WTC11 (cell line): ENCODE data around the gene FAM43A. TPM values are rescaled to one million over a fixed set of nuclear protein-coding genes. Genes with fewer than 3 reads are reported as not detected.

Experiments used
- ATAC-seq: fragments of 200-7000 bp; cut with Tn5 transposase; 2 replicates; pipeline ENCODE4 v1.10.0; 2021; ENCODE audit warnings: mild to moderate bottlenecking, moderate library complexity
- CTCF ChIA-PET: fragments of 300-600 bp; sonication (Branson Sonifier 250); formaldehyde crosslinking; loops from one replicate; lab custom pipeline; 2021; ENCODE audit warnings: antibody characterized with exemption; lab: Charles Lee
- POLR2A ChIA-PET: fragments of 350-600 bp; sonication (Branson Sonifier 250); formaldehyde crosslinking; loops from one replicate; lab custom pipeline; 2021; ENCODE audit warnings: antibody characterized with exemption; lab: Charles Lee
- DNase-seq: peaks from one replicate; pipeline ENCODE4 v3.0.0; 2021; ENCODE audit warnings: low spot score
- H3K27ac Mint-ChIP-seq: 2 replicates; pipeline ENCODE4 v1.8.0; 2021; ENCODE audit warnings: mixed read lengths
- H3K27me3 Mint-ChIP-seq: 2 replicates; pipeline ENCODE4 v1.8.0; 2021; ENCODE audit warnings: low read depth, mild to moderate bottlenecking, moderate library complexity, mixed read lengths
- H3K36me3 Mint-ChIP-seq: 2 replicates; pipeline ENCODE4 v1.8.0; 2021; ENCODE audit warnings: mixed read lengths
- H3K4me1 Mint-ChIP-seq: 2 replicates; pipeline ENCODE4 v1.8.0; 2022; ENCODE audit warnings: mixed read lengths
- H3K4me3 Mint-ChIP-seq: 2 replicates; pipeline ENCODE4 v1.8.0; 2021; ENCODE audit warnings: mild to moderate bottlenecking, moderate library complexity, mixed read lengths
- H3K9me3 Mint-ChIP-seq: 2 replicates; pipeline ENCODE4 v1.8.0; 2021; ENCODE audit warnings: mixed read lengths
- CREB1 ChIP-seq: sonication (generic); formaldehyde crosslinking; IDR thresholded peaks from 2 replicates; pipeline ENCODE4 v1.8.0; 2023; ENCODE audit warnings: mild to moderate bottlenecking, missing genetic modification reagents
- ERG ChIP-seq: fragments of 250-450 bp; sonication (Bioruptor Pico); IDR thresholded peaks from 2 replicates; pipeline ENCODE4 v1.8.0; 2021; ENCODE audit warnings: mild to moderate bottlenecking
- ESRRA ChIP-seq: sonication (generic); formaldehyde crosslinking; IDR thresholded peaks from 2 replicates; pipeline ENCODE4 v1.8.1; 2022; ENCODE audit warnings: mild to moderate bottlenecking, missing genetic modification reagents, borderline replicate concordance
- FOXJ3 ChIP-seq: sonication (generic); formaldehyde crosslinking; IDR thresholded peaks from 2 replicates; pipeline ENCODE4 v1.9.0; 2021; ENCODE audit warnings: missing genetic modification reagents, mild to moderate bottlenecking, borderline replicate concordance
- GRHL2 ChIP-seq: fragments of 250-450 bp; sonication (Bioruptor Pico); IDR thresholded peaks from 2 replicates; pipeline ENCODE4 v1.8.0; 2022; ENCODE audit warnings: mild to moderate bottlenecking, moderate library complexity; ENCODE audit not compliant: insufficient replicate concordance, severe bottlenecking
- HMGXB4 ChIP-seq: sonication (generic); formaldehyde crosslinking; IDR thresholded peaks from 2 replicates; pipeline ENCODE4 v1.8.1; 2023; ENCODE audit warnings: mild to moderate bottlenecking, moderate library complexity, missing genetic modification reagents
- KAT7 ChIP-seq: sonication (generic); formaldehyde crosslinking; IDR thresholded peaks from 2 replicates; pipeline ENCODE4 v1.8.1; 2023; ENCODE audit warnings: missing genetic modification reagents, mild to moderate bottlenecking, borderline replicate concordance
- NFATC4 ChIP-seq: fragments of 250-450 bp; sonication (Bioruptor Pico); IDR thresholded peaks from 2 replicates; pipeline ENCODE4 v1.9.0; 2021; ENCODE audit warnings: mild to moderate bottlenecking
- NFE2L1 ChIP-seq: sonication (generic); formaldehyde crosslinking; IDR thresholded peaks from 2 replicates; pipeline ENCODE4 v1.8.1; 2023; ENCODE audit warnings: missing genetic modification reagents
- NR2C2 ChIP-seq: sonication (generic); formaldehyde crosslinking; IDR thresholded peaks from 2 replicates; pipeline ENCODE4 v1.8.0; 2022; ENCODE audit warnings: mild to moderate bottlenecking, missing genetic modification reagents
- NR3C1 ChIP-seq: sonication (generic); formaldehyde crosslinking; conservative IDR thresholded peaks from 2 replicates; pipeline ENCODE4 v1.8.1; 2023; ENCODE audit warnings: low read depth, mild to moderate bottlenecking, missing genetic modification reagents
- SMAD4 ChIP-seq: sonication (generic); formaldehyde crosslinking; IDR thresholded peaks from 2 replicates; pipeline ENCODE4 v1.8.0; 2022; ENCODE audit warnings: mild to moderate bottlenecking, missing genetic modification reagents
- STAT6 ChIP-seq: sonication (generic); formaldehyde crosslinking; conservative IDR thresholded peaks from 2 replicates; pipeline ENCODE4 v1.8.1; 2023; ENCODE audit warnings: mild to moderate bottlenecking, low read depth, missing genetic modification reagents, moderate library complexity
- ZBTB43 ChIP-seq: sonication (generic); formaldehyde crosslinking; IDR thresholded peaks from 2 replicates; pipeline ENCODE4 v1.8.1; 2023; ENCODE audit warnings: mild to moderate bottlenecking, missing genetic modification reagents
- ZNF219 ChIP-seq: sonication (generic); formaldehyde crosslinking; IDR thresholded peaks from 2 replicates; pipeline ENCODE4 v1.8.0; 2023; ENCODE audit warnings: missing genetic modification reagents, mild to moderate bottlenecking, borderline replicate concordance
- ZNF396 ChIP-seq: fragments of 250-450 bp; sonication (Bioruptor Pico); IDR thresholded peaks from 2 replicates; pipeline ENCODE4 v1.8.0; 2021; ENCODE audit warnings: mild to moderate bottlenecking, moderate library complexity, borderline replicate concordance
- ZNF423 ChIP-seq: fragments of 250-450 bp; sonication (Bioruptor Pico); IDR thresholded peaks from 2 replicates; pipeline ENCODE4 v2.1.2; 2022; ENCODE audit warnings: mild to moderate bottlenecking, moderate library complexity
- total RNA-seq: library from RNA; stranded (reverse); gene quantifications from 3 replicates; pipeline ENCODE4 v1.2.3, GENCODE V29; 2021

Gene FAM43A
- total RNA-seq, 1 experiment from 2014 or later = 2.6 TPM

- TF ChIP-seq CREB1 (CRISPR knock-in tag) (no peak), KAT7 (CRISPR knock-in tag) (no peak), ZBTB43 (no peak), NFATC4 (CRISPR knock-in tag) (no peak), STAT6 (CRISPR knock-in tag) (no peak), HMGXB4 (peak; percentile 94), ZNF396 (CRISPR knock-in tag) (no peak), ERG (CRISPR knock-in tag) (no peak), ZNF219 (no peak), NFE2L1 (peak; percentile 59; the same call in 1 of the 2 replicates), FOXJ3 (no peak)
These were observed at the start of gene FAM43A (continued) for GRCh38 chr3:194685718-194686413.

- ChIA-PET CTCF (interaction anchor here (1.2 to 1.4 kb wide), 2 partner anchors 35 to 122 kb away, joined by 3 to 4 read pairs; partner anchors contain the start of gene LSG1), POLR2A (no interaction called here)
- no peak for DNase-seq
- H3K36me3 Mint-ChIP-seq = peaks cover 17% of the 10 kb centered on the region
- H3K27me3 Mint-ChIP-seq = no peaks in the 10 kb centered on the region
- no peak overlapping the region for H3K4me3 Mint-ChIP-seq
- no peak overlapping the region for H3K27ac Mint-ChIP-seq
- no peaks in the 10 kb centered on the region for H3K4me1 Mint-ChIP-seq
- no peak for TF ChIP-seq ERG (CRISPR knock-in tag)
- TF ChIP-seq ZNF423 (CRISPR knock-in tag) = 0 out of 2 replicates have a peak, but pooled peaks have one; percentile 18
- TF ChIP-seq, all 79 proteins: peak for 1
- no peak for ATAC-seq
- no peaks in the 10 kb centered on the region for H3K9me3 Mint-ChIP-seq
These were observed 48.6 kb upstream of the FAM43A start for GRCh38 chr3:194637066-194637465.

- POLR2A ChIA-PET = interaction anchor here (0.7 to 0.9 kb wide), 2 partner anchors 345 to 621 kb away, joined by 3 read pairs; no protein-coding TSS in a partner anchor
- H3K27me3 Mint-ChIP-seq = no peaks in the 10 kb centered on the region
- ATAC-seq (no peak), DNase-seq (no peak)
- H3K4me3 Mint-ChIP-seq = no peak overlapping the region
- H3K4me1 Mint-ChIP-seq = no peaks in the 10 kb centered on the region
- TF ChIP-seq NR2C2 (CRISPR knock-in tag) (no peak), NFATC4 (CRISPR knock-in tag) (no peak), GRHL2 (CRISPR knock-in tag) (no peak), SMAD4 (no peak), ESRRA (CRISPR knock-in tag) (no peak), NR3C1 (CRISPR knock-in tag) (no peak)
- no peak overlapping the region for H3K27ac Mint-ChIP-seq
- CTCF ChIA-PET = interaction anchor here (1.4 kb wide), 1 partner anchor 15 kb away, joined by 3 read pairs; no protein-coding TSS in a partner anchor
- H3K36me3 Mint-ChIP-seq = peaks cover 20% of the 10 kb centered on the region
- no peaks in the 10 kb centered on the region for H3K9me3 Mint-ChIP-seq
These were observed 47.9 kb upstream of the FAM43A start for GRCh38 chr3:194637541-194638400.
